22Rv1 (cell line): Measurements from ENCODE around the gene TMEM208.

Experiments used
- CTCF ChIP-seq: fragments of 450-650 bp; IDR thresholded peaks from 2 replicates; pipeline ENCODE4 v1.5.1; 2017; ENCODE audit warnings: mild to moderate bottlenecking
- ZFX ChIP-seq: fragments of 450-650 bp; IDR thresholded peaks from 2 replicates; pipeline ENCODE4 v1.6.1; 2017; ENCODE audit warnings: antibody characterized with exemption, borderline replicate concordance

GRCh38 chr16:67245674-67246080 lies 18.7 kb downstream of the TMEM208 start:
- no peak for TF ChIP-seq CTCF
- no peak for TF ChIP-seq ZFX
